B cell (primary cell): ENCODE data around the gene SEC14L6.

Source experiments
- EZH2 ChIP-seq: IDR thresholded peaks from 2 replicates; pipeline ENCODE4 v1.6.1; 2012; ENCODE audit warnings: borderline replicate concordance, low read depth, mild to moderate bottlenecking, moderate library complexity, low read length; ENCODE audit not compliant: insufficient read depth, poor library complexity, severe bottlenecking
- TF ChIP-seq, protein P1 (sequence below): fragments of 200-600 bp; IDR thresholded peaks from one replicate; pipeline ENCODE4 v1.8.0; 2022; ENCODE audit warnings: antibody characterized with exemption, mild to moderate bottlenecking

DNA sequence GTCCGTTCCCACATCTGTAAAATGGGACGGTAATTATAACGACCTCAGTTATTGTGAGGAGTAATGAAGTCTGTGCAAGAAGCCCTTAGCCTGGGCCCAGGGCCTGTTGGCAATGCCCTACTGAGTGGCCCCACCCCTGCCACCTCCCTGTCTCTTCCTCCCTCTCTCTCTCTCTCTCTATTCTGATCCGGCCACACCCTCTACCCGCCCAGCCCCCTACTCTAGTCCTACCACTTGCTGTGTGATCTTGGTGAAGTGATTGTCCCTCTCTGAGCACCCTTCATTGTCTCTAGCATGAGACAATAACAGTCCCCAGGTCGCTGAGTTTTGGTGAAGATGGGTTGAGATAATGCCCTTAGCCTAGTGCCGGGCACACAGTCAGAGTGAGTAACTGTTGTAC, 7.4 kb upstream of the SEC14L6 start:
- no peak for TF ChIP-seq EZH2
- TF ChIP-seq, protein P1, sequence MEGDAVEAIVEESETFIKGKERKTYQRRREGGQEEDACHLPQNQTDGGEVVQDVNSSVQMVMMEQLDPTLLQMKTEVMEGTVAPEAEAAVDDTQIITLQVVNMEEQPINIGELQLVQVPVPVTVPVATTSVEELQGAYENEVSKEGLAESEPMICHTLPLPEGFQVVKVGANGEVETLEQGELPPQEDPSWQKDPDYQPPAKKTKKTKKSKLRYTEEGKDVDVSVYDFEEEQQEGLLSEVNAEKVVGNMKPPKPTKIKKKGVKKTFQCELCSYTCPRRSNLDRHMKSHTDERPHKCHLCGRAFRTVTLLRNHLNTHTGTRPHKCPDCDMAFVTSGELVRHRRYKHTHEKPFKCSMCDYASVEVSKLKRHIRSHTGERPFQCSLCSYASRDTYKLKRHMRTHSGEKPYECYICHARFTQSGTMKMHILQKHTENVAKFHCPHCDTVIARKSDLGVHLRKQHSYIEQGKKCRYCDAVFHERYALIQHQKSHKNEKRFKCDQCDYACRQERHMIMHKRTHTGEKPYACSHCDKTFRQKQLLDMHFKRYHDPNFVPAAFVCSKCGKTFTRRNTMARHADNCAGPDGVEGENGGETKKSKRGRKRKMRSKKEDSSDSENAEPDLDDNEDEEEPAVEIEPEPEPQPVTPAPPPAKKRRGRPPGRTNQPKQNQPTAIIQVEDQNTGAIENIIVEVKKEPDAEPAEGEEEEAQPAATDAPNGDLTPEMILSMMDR, result no peak
